GM06990 (cell line): ENCODE results near the gene C1QTNF1.
"Not testable (repeated sequence)": the region's sequence is repeated elsewhere in the genome, so short reads cannot be mapped to it uniquely, and the experiment has no call there.

ENCODE experiments used
- DNase-seq: peaks from one replicate; pipeline ENCODE4 v3.0.0-alpha.2; 2011; ENCODE audit not compliant: insufficient read length; ENCODE audit errors: extremely low read depth
- H3K27me3 ChIP-seq: replicated peaks from 2 replicates; pipeline ENCODE4 v1.6.0; 2011; ENCODE audit warnings: low read length; ENCODE audit not compliant: control insufficient read depth, insufficient read depth
- H3K36me3 ChIP-seq: 2 replicates; pipeline ENCODE4 v1.5.1; 2011; ENCODE audit warnings: low read length; ENCODE audit not compliant: control insufficient read depth, insufficient read depth
- H3K4me3 ChIP-seq: replicated peaks from 2 replicates; pipeline ENCODE4 v1.5.1; 2011; ENCODE audit warnings: low read depth, mild to moderate bottlenecking, control low read depth, low read length
- CTCF ChIP-seq: IDR thresholded peaks from 2 replicates; pipeline ENCODE4 v1.5.1; 2011; ENCODE audit warnings: low read length, control low read depth, mild to moderate bottlenecking, inconsistent platforms; ENCODE audit not compliant: insufficient read depth, poor library complexity, severe bottlenecking

C1QTNF1 gene

GRCh38 chr17:79029327-79030009, 5.5 kb downstream of the C1QTNF1 start:
- TF ChIP-seq CTCF = no peak
- Histone ChIP-seq H3K4me3 (no peak overlapping the region), H3K27me3 (peaks cover 5% of the 10 kb centered on the region), H3K36me3 (no peaks in the 10 kb centered on the region)
- DNase-seq = no peak

GRCh38 chr17:79030636-79031035, 6.7 kb downstream of the C1QTNF1 start:
- H3K36me3 ChIP-seq, H3K4me3 ChIP-seq, H3K27me3 ChIP-seq, DNase-seq: not testable (repeated sequence)

- no peak for TF ChIP-seq CTCF
- no peak overlapping the region for H3K4me3 ChIP-seq
- H3K27me3 ChIP-seq = peaks cover 5% of the 10 kb centered on the region
- H3K36me3 ChIP-seq = no peaks in the 10 kb centered on the region
- no peak for DNase-seq
Measured at GRCh38 chr17:79031996-79032875, 8.3 kb downstream of the C1QTNF1 start.

GRCh38 chr17:79033046-79033616, 9.2 kb downstream of the C1QTNF1 start:
- no peak for TF ChIP-seq CTCF
- Histone ChIP-seq H3K27me3 (peaks cover 3% of the 10 kb centered on the region), H3K36me3 (no peaks in the 10 kb centered on the region)

GRCh38 chr17:79033741-79034501, 10.0 kb downstream of the C1QTNF1 start:
- H3K27me3 ChIP-seq = peaks cover 2% of the 10 kb centered on the region
- no peak for TF ChIP-seq CTCF
- H3K36me3 ChIP-seq = no peaks in the 10 kb centered on the region
- no peak overlapping the region for H3K4me3 ChIP-seq
- DNase-seq = no peak

More at GRCh38 chr17:79033046-79033616, 9.2 kb downstream of the C1QTNF1 start:
- DNase-seq = no peak
- no peak overlapping the region for H3K4me3 ChIP-seq
